HG02981 (cell line): ENCODE results near the gene CCM2.
"Not testable (repeated sequence)": the region's sequence is repeated elsewhere in the genome, so short reads cannot be mapped to it uniquely, and the experiment has no call there.

ENCODE experiments used
- ATAC-seq: cut with Tn5 transposase; IDR thresholded peaks from one replicate; pipeline ENCODE4 v1.9.1; 2021; ENCODE audit warnings: mild to moderate bottlenecking, moderate library complexity; ENCODE audit not compliant: unreplicated experiment

The CCM2 gene

GRCh38 chr7:44981035-44981706 lies 18.8 kb upstream of the CCM2 start:
- ATAC-seq, result no peak

- no peak for ATAC-seq
These were observed 17.5 kb upstream of the CCM2 start for GRCh38 chr7:44982535-44982923.

- ATAC-seq, result no peak
These were observed 17.0 kb upstream of the CCM2 start for GRCh38 chr7:44982970-44983369.

DNA sequence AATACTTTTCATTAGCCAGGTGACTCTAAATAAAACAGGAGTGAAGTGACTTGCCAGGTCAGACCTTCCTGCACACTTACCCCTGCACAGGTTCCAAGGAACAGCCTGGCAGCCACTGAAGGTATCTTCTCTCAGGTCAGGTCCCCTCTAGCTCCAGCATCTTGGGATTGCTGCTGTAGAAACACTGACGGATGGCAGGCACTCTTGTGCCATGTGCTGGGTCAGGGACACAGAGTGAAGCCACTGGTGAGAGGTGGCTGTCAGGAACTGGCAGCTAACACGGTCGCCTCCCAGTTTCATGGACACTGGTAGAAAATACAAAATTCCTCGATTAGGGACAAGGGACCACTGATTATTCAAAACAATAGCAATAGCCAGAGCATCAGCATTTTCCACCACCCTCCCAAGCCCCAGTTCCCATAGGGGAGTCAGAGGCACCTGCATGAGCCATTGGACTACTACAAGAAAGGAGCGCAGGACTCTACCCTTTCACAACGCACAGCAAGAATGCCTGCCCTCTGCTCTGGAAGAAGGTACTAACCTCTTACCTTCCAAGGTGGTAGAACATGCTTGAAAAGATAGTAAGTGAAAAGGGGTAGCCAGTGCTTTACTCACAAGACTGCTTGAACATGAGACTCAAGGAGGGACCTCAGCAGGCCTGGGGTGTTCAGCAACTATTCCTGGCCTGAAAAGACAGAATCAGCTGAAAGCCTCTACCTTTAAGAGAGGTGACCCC lies 16.1 kb upstream of the CCM2 start:
- ATAC-seq, result no peak

- ATAC-seq, result no peak
These were observed 15.6 kb upstream of the CCM2 start for GRCh38 chr7:44984478-44984758.

DNA sequence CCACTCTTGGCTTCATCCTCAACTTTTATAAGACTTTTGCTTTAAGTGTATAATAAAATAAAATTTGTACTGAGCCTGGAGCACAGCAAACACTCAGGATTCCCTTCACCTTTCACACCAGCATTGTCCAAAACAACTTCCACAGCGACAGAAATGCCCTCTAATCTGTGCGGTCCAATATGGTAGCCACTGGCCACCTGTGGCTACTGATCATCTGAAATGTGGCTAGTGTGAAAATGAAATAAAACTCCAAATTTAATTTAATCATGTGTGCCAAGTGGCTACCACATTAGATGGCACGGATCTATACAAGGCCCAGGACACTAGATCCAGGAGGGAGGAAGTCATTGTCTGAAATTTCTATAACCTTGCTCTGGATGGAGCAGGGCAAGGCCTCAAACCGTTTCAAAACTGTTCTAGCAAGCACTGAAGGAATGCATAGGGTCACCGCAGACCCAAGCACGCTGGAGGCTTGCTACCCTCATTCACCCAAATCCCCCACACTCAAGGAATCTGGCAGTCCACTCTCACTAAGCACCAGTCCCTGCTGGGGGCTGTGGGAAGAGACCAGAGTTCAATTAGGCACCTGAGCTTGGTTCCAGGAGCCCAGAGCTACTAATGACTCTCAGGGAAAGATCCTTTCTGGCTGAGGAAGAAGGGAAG lies 14.8 kb upstream of the CCM2 start:
- no peak for ATAC-seq

DNA sequence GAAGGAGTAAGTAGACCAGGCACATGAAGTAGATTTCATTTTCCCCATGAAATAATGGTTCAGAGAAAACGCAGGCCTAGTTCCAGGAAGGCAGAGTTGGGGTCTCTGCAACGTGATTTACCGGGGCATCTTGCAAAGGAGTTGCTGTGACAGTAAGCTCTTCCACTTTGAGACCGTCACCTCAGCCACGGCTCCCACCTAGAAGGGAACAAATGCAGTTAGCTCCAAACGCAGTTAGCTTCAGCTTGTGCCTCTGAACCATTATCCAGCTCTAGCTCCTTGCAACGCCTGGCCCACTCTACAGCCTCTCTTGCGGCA lies 14.1 kb upstream of the CCM2 start:
- no peak for ATAC-seq

DNA sequence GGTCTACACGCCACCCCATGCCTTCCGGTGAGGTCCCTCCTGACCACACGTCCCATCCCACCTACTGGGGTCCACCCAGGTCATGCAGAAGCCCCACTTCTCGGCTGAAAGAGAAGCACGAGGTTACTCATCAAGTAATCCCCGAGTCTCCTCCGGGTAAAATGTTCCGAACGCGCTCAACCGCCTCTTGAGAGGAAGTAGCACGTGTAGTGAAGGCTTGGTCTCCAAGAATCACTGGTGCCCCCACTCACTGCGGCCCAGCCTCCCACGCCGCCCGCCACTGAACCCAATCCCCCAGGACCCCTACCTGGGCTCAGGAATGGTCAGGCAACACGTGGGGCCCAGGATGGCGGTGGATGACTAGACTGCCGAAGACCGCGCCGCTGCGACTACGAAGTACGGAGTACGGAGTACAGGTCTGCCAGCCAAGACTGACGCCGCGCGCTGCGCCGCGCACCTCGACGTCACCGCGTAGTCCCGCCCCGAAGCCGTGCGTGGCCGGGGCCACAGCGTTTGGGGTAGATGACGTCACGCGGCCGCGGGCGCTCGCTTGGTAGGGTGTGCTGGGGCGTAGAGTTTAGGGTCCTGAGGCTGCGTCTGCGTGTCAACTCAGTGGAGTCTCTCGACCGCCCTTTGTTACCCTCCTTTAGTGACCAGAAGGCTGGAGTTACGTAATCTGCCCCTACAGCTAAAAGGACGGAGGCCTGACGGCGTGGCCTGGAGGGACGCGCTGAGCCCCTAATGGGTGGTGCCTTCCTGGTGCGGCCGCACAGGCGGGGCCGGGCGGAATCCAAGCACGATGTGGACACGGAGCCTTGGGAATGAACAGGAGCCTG lies 13.6 kb upstream of the CCM2 start:
- ATAC-seq, result peak; percentile 96

DNA sequence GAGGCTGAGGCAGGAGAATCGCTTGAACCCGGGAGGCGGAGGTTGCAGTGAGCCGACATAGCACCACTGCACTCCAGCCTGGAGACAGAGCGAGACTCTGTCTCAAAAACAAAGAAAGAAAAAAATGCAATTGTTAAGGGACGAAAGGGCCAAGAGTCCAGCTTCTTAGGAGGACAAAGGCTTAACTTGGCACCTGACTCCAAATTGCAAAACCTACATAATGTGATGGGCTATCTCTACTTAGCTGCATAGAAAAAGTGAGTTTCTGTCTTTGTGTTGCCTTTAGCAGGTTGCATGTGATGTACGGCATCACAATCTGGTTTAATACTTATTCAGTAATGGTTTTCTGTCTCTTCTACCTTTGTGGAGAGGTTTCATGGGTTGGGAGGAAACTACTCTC lies 12.5 kb upstream of the CCM2 start:
- ATAC-seq, result no peak

DNA sequence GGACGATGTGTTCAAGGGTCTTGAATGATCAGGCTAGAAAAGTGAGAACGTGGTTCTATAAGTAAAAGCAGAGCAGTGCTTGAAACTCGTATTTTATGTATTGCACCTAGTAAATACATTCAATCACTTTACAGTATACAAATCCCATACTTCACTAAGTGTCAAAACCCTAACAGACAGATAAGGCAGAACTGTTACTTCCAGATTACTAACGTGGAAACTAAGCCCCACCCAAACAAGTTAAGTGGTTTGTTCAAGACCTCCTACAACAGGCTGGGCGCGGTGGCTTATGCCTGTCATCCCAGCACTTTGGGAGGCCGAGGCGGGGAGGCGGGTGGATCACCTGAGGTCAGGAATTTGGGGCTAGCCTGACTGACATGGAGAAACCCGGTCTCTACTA lies 12.0 kb upstream of the CCM2 start:
- ATAC-seq, result no peak

DNA sequence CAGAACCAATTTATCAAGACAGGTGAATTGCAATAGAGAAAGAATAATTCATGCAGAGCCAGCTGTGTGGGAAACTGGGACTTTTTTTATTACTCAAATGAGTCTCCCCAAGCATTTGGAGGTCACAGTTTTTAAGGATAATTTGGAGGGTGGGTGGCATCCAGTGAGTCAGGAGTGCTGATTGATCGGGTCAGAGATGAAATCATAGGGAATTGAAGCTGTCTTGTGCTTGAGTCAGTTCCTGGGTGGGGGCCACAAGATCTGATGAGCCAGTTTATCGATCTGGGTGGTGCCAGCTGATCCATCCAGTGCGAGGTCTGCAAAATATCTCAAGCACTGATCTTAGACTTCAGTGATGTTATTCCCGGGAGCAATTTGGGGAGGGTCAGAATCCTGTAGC lies 11.3 kb upstream of the CCM2 start:
- no peak for ATAC-seq

GRCh38 chr7:44989132-44989531 lies 10.9 kb upstream of the CCM2 start:
- ATAC-seq, result no peak

GRCh38 chr7:44990109-44991023 lies 9.6 kb upstream of the CCM2 start:
- ATAC-seq, result no peak

GRCh38 chr7:44992004-44992795 lies 7.8 kb upstream of the CCM2 start:
- ATAC-seq, result not testable (repeated sequence)

DNA sequence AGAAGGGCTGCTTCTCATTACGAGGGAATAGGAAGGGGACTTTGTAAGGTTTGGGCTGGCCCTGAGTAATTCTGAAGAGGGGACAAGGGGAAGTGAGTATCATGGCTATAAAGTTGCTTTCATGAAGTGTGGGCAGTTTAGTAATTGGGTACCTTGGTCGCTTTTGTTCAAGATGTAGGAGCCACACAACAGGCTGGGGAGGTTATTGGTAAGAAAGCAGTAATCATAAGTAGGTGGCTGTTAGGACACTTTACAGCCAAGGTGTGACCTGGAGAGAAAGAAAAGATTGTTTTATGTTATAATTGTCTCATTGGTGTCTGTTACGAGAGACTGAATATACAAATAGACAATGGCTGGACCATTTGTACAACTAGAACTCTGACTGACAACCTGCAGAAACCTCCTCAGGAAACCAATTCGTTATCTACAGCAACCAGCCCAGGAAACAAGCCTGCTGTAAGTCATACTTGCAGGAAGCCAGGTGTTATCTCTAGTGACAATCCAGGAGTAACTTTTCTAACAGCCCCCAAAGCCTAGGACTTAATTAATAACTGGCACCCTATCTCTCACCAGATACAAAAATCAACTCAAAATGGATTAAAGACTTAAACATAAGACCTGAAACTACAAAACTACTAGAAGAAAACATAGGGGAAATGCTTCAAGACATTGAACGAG lies 5.0 kb upstream of the CCM2 start:
- no peak for ATAC-seq

DNA sequence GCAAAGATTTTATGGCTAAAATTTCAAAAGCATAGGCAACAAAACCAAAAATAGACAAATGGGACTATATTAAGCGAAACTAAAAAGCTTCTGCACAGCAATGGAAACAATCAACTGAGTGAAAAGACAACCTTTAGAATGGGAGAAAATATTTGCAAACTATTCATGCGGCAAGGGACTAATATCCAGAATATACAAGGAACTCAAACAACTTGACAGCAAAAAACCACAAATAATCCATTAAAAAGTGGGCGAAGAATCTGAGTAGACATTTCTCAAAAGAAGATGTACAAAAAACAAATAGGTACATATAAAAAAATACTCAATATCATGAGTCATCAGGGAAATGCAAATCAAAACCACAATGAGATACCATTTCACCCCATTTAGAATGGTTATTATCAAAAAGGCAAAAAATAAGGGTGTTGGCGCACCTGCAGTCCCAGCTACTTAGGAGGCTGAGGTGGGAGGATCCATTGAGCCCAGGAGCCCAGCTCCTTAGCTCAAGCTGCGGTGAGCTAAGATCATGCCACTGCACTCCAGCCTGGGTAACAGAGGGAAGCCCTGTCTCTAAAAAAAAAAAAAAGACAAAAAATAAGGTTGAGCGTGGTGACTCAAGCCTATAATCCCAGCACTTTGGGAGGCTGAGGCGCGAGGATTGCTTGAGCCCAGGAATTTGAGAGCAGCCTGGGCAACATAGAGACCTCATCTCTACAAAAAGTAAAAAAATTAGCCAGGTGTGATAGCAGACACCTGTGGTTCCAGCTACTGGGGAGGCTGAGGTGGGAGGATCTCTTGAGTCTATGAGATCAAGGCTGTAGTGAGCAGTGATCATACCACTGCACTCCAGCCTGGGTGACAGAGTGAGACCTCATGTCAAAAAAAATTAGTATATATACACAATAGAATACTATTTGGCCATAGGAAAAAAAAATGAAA lies 4.2 kb upstream of the CCM2 start:
- ATAC-seq, result no peak

DNA sequence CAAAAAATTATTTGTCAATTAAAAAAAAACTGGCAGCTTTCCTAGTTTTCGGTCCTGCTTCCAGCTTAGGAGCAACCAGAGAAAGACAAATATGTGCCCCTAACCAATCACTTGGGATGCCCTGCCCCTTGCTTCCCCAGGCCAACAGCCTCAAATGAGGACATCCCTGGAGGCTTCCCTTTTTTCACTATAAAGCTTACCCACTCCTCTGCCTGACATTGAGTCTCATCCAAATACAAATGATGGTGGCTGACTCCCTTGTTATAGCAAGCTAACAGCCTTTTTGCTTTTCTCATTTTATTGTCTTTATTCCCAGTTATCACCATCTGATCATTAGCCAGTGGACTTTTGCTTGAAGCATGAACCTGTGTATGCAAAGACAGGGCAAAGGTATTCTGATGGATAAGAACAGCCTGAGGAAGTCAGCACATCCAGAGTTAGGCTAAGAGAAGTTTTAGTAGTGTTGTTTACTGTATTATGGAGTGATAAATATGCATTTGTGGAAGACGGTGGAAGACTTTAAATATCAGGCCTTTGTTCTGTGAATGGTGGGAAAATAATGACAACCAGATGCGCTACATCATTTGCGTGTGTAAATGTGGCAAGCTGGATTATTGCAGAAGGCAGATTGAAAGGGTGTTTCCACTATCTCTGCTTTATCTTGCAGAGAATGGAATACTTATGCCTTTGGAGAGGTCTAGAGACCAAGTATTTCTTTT lies 1.7 kb upstream of the CCM2 start:
- no peak for ATAC-seq
